IMR-90 (cell line): ENCODE results near the gene TRIM66. TPM values are rescaled to one million over a fixed set of nuclear protein-coding genes. Genes with fewer than 3 reads are reported as not detected.

Experiments
- ATAC-seq: fragments of 200-7000 bp; cut with Tn5 transposase; 2 replicates; pipeline ENCODE4 v1.9.1; 2020; ENCODE audit warnings: low read depth, mild to moderate bottlenecking, moderate library complexity
- BruUV-seq: library from RNA; stranded (reverse); fragments of 400-500 nt; replicated peaks from 2 replicates; lab custom pipeline; 2021; lab: Mats Ljungman, UMichigan
- CTCF ChIA-PET: fragments of 300-600 bp; formaldehyde crosslinking; extraction: SDS; loops from one replicate; lab custom pipeline; 2021; ENCODE audit warnings: antibody characterized with exemption; lab: Yijun Ruan, JAX
- POLR2A ChIA-PET: fragments of 300-600 bp; sonication (Branson Sonifier 250); formaldehyde crosslinking; loops from one replicate; lab custom pipeline; 2022; ENCODE audit warnings: antibody characterized with exemption; ENCODE audit not compliant: unreplicated experiment; lab: Charles Lee
- DNase-seq: peaks from one replicate; pipeline ENCODE4 v3.0.0; 2013
- H2AFZ ChIP-seq: replicated peaks from 2 replicates; pipeline ENCODE3; 2013; ENCODE audit warnings: low read length, mild to moderate bottlenecking; ENCODE audit not compliant: poor library complexity
- H2AK5ac ChIP-seq: 2 replicates; pipeline ENCODE4 v1.6.1; 2013; ENCODE audit warnings: low read depth, low read length, inconsistent platforms
- H2AK9ac ChIP-seq: replicated peaks from 2 replicates; pipeline ENCODE3; 2013; ENCODE audit warnings: mild to moderate bottlenecking, low read depth, low read length, moderate library complexity; ENCODE audit not compliant: poor library complexity
- H2BK120ac ChIP-seq: 2 replicates; pipeline ENCODE4 v1.6.1; 2013; ENCODE audit warnings: low read depth, low read length, inconsistent platforms
- H2BK15ac ChIP-seq: 3 replicates; pipeline ENCODE4 v1.6.1; 2013; ENCODE audit warnings: low read depth, low read length, inconsistent platforms
- H2BK20ac ChIP-seq: 2 replicates; pipeline ENCODE4 v1.6.1; 2013; ENCODE audit warnings: low read depth, mild to moderate bottlenecking, inconsistent platforms, low read length, moderate library complexity
- H2BK5ac ChIP-seq: 2 replicates; pipeline ENCODE4 v1.6.1; 2013; ENCODE audit warnings: mild to moderate bottlenecking, low read depth, low read length, inconsistent platforms; ENCODE audit not compliant: poor library complexity, severe bottlenecking
- H3K14ac ChIP-seq: replicated peaks from 2 replicates; pipeline ENCODE4 v1.6.1; 2013; ENCODE audit warnings: low read depth, low read length, inconsistent platforms
- H3K18ac ChIP-seq: 2 replicates; pipeline ENCODE4 v1.6.1; 2013; ENCODE audit warnings: low read depth, low read length, control low read depth
- H3K23ac ChIP-seq: 2 replicates; pipeline ENCODE4 v1.6.1; 2013; ENCODE audit warnings: low read depth, low read length, inconsistent platforms
- H3K27ac ChIP-seq: 2 replicates; pipeline ENCODE4 v1.5.1; 2013; ENCODE audit warnings: mild to moderate bottlenecking, control low read depth, low read length; ENCODE audit not compliant: insufficient read depth
- H3K27me3 ChIP-seq: 2 replicates; pipeline ENCODE4 v1.6.1; 2013; ENCODE audit warnings: low read length; ENCODE audit not compliant: control insufficient read depth, insufficient read depth
- H3K36me3 ChIP-seq: 2 replicates; pipeline ENCODE4 v1.6.1; 2013; ENCODE audit warnings: low read length, mixed read lengths; ENCODE audit not compliant: control insufficient read depth, insufficient read depth
- H3K4ac ChIP-seq: 2 replicates; pipeline ENCODE4 v1.6.1; 2013; ENCODE audit warnings: low read depth, low read length, inconsistent platforms
- H3K4me1 ChIP-seq: 2 replicates; pipeline ENCODE4 v1.6.1; 2013; ENCODE audit warnings: low read length, mixed read lengths; ENCODE audit not compliant: control insufficient read depth, insufficient read depth
- H3K4me2 ChIP-seq: 2 replicates; pipeline ENCODE4 v1.6.1; 2013; ENCODE audit warnings: low read depth, mild to moderate bottlenecking, control low read depth, low read length, moderate library complexity
- H3K4me3 ChIP-seq: 2 replicates; pipeline ENCODE4 v1.5.1; 2013; ENCODE audit warnings: low read depth, mild to moderate bottlenecking, control low read depth, low read length, moderate library complexity; ENCODE audit not compliant: insufficient read depth
- H3K56ac ChIP-seq: 2 replicates; pipeline ENCODE4 v1.6.1; 2013; ENCODE audit warnings: low read length, inconsistent platforms; ENCODE audit not compliant: insufficient read depth; ENCODE audit errors: extremely low read depth
- H3K79me1 ChIP-seq, 2 experiments: 2 replicates each; pipeline ENCODE4 v1.6.1; 2013; ENCODE audit warnings: low read length in 2 of 2, inconsistent platforms in 1 of 2, low read depth in 1 of 2
- H3K9ac ChIP-seq: 2 replicates; pipeline ENCODE4 v1.6.1; 2013; ENCODE audit warnings: low read depth, low read length, control low read depth
- H3K9me1 ChIP-seq: 2 replicates; pipeline ENCODE4 v1.6.1; 2013; ENCODE audit warnings: low read length, inconsistent platforms; ENCODE audit not compliant: insufficient read depth
- H3K9me3 ChIP-seq: 2 replicates; pipeline ENCODE4 v1.6.1; 2013; ENCODE audit warnings: low read length; ENCODE audit not compliant: control insufficient read depth, insufficient read depth
- H4K20me1 ChIP-seq: 2 replicates; pipeline ENCODE4 v1.6.1; 2013; ENCODE audit warnings: low read length, inconsistent platforms; ENCODE audit not compliant: insufficient read depth
- H4K5ac ChIP-seq: 2 replicates; pipeline ENCODE4 v1.6.1; 2013; ENCODE audit warnings: mild to moderate bottlenecking, low read depth, low read length, control low read depth
- H4K8ac ChIP-seq, 2 experiments: 2 replicates each; pipeline ENCODE4 v1.6.1; 2013; ENCODE audit warnings: low read depth in 2 of 2, low read length in 2 of 2, control low read depth in 1 of 2, inconsistent platforms in 1 of 2
- H4K91ac ChIP-seq: 2 replicates; pipeline ENCODE4 v1.6.1; 2013; ENCODE audit warnings: low read depth, low read length, inconsistent platforms; ENCODE audit not compliant: insufficient read depth
- BHLHE40 ChIP-seq: fragments of 150-350 bp; IDR thresholded peaks from 2 replicates; pipeline ENCODE4 v1.6.1; 2016; ENCODE audit warnings: mild to moderate bottlenecking, low read depth, low read length
- CEBPB ChIP-seq: IDR thresholded peaks from 2 replicates; pipeline ENCODE4 v1.6.1; 2012; ENCODE audit warnings: low read depth, low read length, improper control_type of control experiment
- CTCF ChIP-seq: conservative IDR thresholded peaks from 2 replicates; pipeline ENCODE4 v1.5.1; 2012; ENCODE audit warnings: mild to moderate bottlenecking, low read depth, low read length, improper control_type of control experiment
- FOS ChIP-seq: fragments of 150-350 bp; IDR thresholded peaks from 2 replicates; pipeline ENCODE4 v1.6.1; 2016; ENCODE audit warnings: low read depth, low read length
- MAFK ChIP-seq: IDR thresholded peaks from 2 replicates; pipeline ENCODE4 v1.6.1; 2012; ENCODE audit warnings: low read depth, low read length, improper control_type of control experiment
- MAZ ChIP-seq: IDR thresholded peaks from 2 replicates; pipeline ENCODE4 v1.6.1; 2012; ENCODE audit warnings: low read depth, mild to moderate bottlenecking, low read length, improper control_type of control experiment, moderate library complexity, borderline replicate concordance
- MXI1 ChIP-seq: IDR thresholded peaks from 2 replicates; pipeline ENCODE4 v1.6.1; 2012; ENCODE audit warnings: low read depth, mild to moderate bottlenecking, low read length, moderate library complexity, borderline replicate concordance
- RAD21 ChIP-seq: IDR thresholded peaks from 2 replicates; pipeline ENCODE4 v1.6.1; 2012; ENCODE audit warnings: low read length, improper control_type of control experiment
- RFX5 ChIP-seq: IDR thresholded peaks from 2 replicates; pipeline ENCODE4 v1.8.0; 2012; ENCODE audit warnings: low read depth, mild to moderate bottlenecking, low read length, moderate library complexity
- WGBS, 2 experiments: methylation state at CpG; one replicate each; pipeline versions ENCODE4 v1.1.5 to v1.1.7; 2013; ENCODE audit warnings: missing lambda C conversion rate in 2 of 2; ENCODE audit not compliant: insufficient read length in 1 of 2; ENCODE audit errors: extremely low coverage in 2 of 2; 5-methylcytosine and 5-hydroxymethylcytosine counted together
- dilution Hi-C: fragments of 300-500 bp; cut with HindIII; formaldehyde crosslinking; loops from one replicate; pipeline ENCODE4 v1.14.3; 2018; ENCODE audit warnings: low sequenced_read_pairs; ENCODE audit not compliant: unreplicated experiment
- in situ Hi-C: fragments of 300-500 bp; cut with MboI; formaldehyde crosslinking; loops from 3 replicates; pipeline ENCODE4 v1.14.3; 2019; ENCODE audit warnings: low sequenced_read_pairs, inconsistent platforms, mixed read lengths
- intact Hi-C: fragments of 100-400 bp; cut with micrococcal nuclease; formaldehyde crosslinking; loops from 2 replicates; pipeline ENCODE4 v1.10.0; 2022
- polyA plus RNA-seq, 3 experiments: library from polyadenylated mRNA; depleted of rRNA; stranded (reverse); fragments of >200 nt; gene quantifications; 2 replicates each; pipeline ENCODE4 v1.2.3, GENCODE V29; 2012; ENCODE audit warnings: low replicate concordance in 1 of 3
- total RNA-seq: library from RNA; depleted of rRNA; stranded (reverse); fragments of >200 nt; gene quantifications from 2 replicates; pipeline ENCODE4 v1.2.3, GENCODE V29; 2012

TRIM66 gene
- total and polyA plus RNA-seq, 2 of the 4 experiments (the other 2 are of a cell fraction) = 4.4 to 5.0 TPM

GRCh38 chr11:8586184-8586583 lies 96.3 kb downstream of the TRIM66 start:
- no peak overlapping the region for H3K27ac ChIP-seq
- no peak overlapping the region for H2BK20ac ChIP-seq
- no peak for TF ChIP-seq RFX5
- no peak for TF ChIP-seq MAFK
- TF ChIP-seq BHLHE40 = no peak
- no peak for TF ChIP-seq MXI1
- no peak for TF ChIP-seq RAD21
- no peak for TF ChIP-seq FOS
- TF ChIP-seq MAZ = no peak
- TF ChIP-seq CEBPB = no peak
- TF ChIP-seq CTCF = no peak
- no peak overlapping the region for H4K5ac ChIP-seq
- no peaks in the 10 kb centered on the region; a peak in 1 of 4 replicates for H3K79me1 ChIP-seq
- POLR2A ChIA-PET = no interaction called here
- H3K18ac ChIP-seq = no peak overlapping the region
- BruUV-seq = no TSS peak
- H2BK5ac ChIP-seq = no peak overlapping the region
- no peak overlapping the region for H3K4me3 ChIP-seq
- dilution Hi-C loops = no loop called here
- no peak overlapping the region for H3K9ac ChIP-seq
- H2BK120ac ChIP-seq = no peak overlapping the region
- no peak overlapping the region for H2BK15ac ChIP-seq
- H2AK5ac ChIP-seq = no peak overlapping the region
- H4K91ac ChIP-seq = no peak overlapping the region
- ATAC-seq = no peak
- H3K4me1 ChIP-seq = peaks cover 2% of the 10 kb centered on the region; the same call in 1 of the 2 replicates
- no peaks in the 10 kb centered on the region for H4K20me1 ChIP-seq
- H4K8ac ChIP-seq = no peak overlapping the region
- H3K4me2 ChIP-seq = no peak overlapping the region
- CTCF ChIA-PET = no interaction called here
- intact Hi-C loops = no loop called here
- no peaks in the 10 kb centered on the region for H3K27me3 ChIP-seq
- no peak overlapping the region for H2AK9ac ChIP-seq
- no peaks in the 10 kb centered on the region for H3K9me1 ChIP-seq
- H3K4ac ChIP-seq = no peak overlapping the region
- WGBS, 2 experiments = no CpG with 5 or more reads among the region's 1 CpG
- no peak overlapping the region for H3K23ac ChIP-seq
- H3K56ac ChIP-seq = no peak overlapping the region
- in situ Hi-C loops = no loop called here
- no peaks in the 10 kb centered on the region; the same call in 1 of the 2 replicates for H3K9me3 ChIP-seq
- DNase-seq = no peak
- no peak overlapping the region for H2AFZ ChIP-seq
- no peaks in the 10 kb centered on the region for H3K36me3 ChIP-seq
- H3K14ac ChIP-seq = no peak overlapping the region
